HepG2 (cell line): ENCODE data around the gene SDR42E2. TPM values are rescaled to one million over a fixed set of nuclear protein-coding genes. Genes with fewer than 3 reads are reported as not detected.
A peak's percentile ranks its signal among the peaks of the same experiment; 100 is the strongest.

Source experiments
- BCLAF1 ChIP-seq: fragments of 450-650 bp; IDR thresholded peaks from 2 replicates; pipeline ENCODE4 v1.6.1; 2017; ENCODE audit warnings: mild to moderate bottlenecking
- CBX1 ChIP-seq: IDR thresholded peaks from one replicate; pipeline ENCODE4 v1.6.1; 2016; ENCODE audit warnings: antibody characterized with exemption, low read depth
- CCDC6 ChIP-seq: sonication (generic); formaldehyde crosslinking; IDR thresholded peaks from 2 replicates; pipeline ENCODE4 v1.8.1; 2022; ENCODE audit warnings: mild to moderate bottlenecking, missing genetic modification reagents, moderate library complexity
- FOXJ3 ChIP-seq: sonication (generic); formaldehyde crosslinking; IDR thresholded peaks from 2 replicates; pipeline ENCODE4 v1.4.0; 2020; ENCODE audit warnings: missing genetic modification reagents, mild to moderate bottlenecking, borderline replicate concordance
- IRX3 ChIP-seq: sonication (generic); formaldehyde crosslinking; IDR thresholded peaks from 2 replicates; pipeline ENCODE4 v1.8.1; 2023; ENCODE audit warnings: mild to moderate bottlenecking, low read depth, missing genetic modification reagents, borderline replicate concordance
- JUN ChIP-seq: sonication (generic); formaldehyde crosslinking; IDR thresholded peaks from 2 replicates; pipeline ENCODE4 v1.4.0; 2020; ENCODE audit warnings: mild to moderate bottlenecking, missing genetic modification reagents
- MYNN ChIP-seq: sonication (generic); formaldehyde crosslinking; IDR thresholded peaks from 2 replicates; pipeline ENCODE4 v1.4.0; 2020; ENCODE audit warnings: mild to moderate bottlenecking, low read depth, missing genetic modification reagents
- MZF1 ChIP-seq: sonication (generic); formaldehyde crosslinking; IDR thresholded peaks from 2 replicates; pipeline ENCODE4 v1.8.1; 2023; ENCODE audit warnings: mild to moderate bottlenecking, missing genetic modification reagents, borderline replicate concordance
- NFE2 ChIP-seq: sonication (generic); formaldehyde crosslinking; IDR thresholded peaks from 2 replicates; pipeline ENCODE4 v1.4.0; 2020; ENCODE audit warnings: missing genetic modification reagents
- NR2F2 ChIP-seq: IDR thresholded peaks from 2 replicates; pipeline ENCODE4 v1.6.1; 2012; ENCODE audit warnings: low read depth, inconsistent platforms, borderline replicate concordance
- ONECUT2 ChIP-seq: sonication (generic); formaldehyde crosslinking; IDR thresholded peaks from 2 replicates; pipeline ENCODE4 v1.4.0; 2020; ENCODE audit warnings: missing genetic modification reagents
- RARA ChIP-seq: IDR thresholded peaks from 2 replicates; pipeline ENCODE4 v1.6.1; 2016; ENCODE audit warnings: missing genetic modification reagents, missing compliant biosample characterization
- RFX3 ChIP-seq: IDR thresholded peaks from 2 replicates; pipeline ENCODE4 v1.6.1; 2016; ENCODE audit warnings: missing biosample characterization, missing genetic modification reagents
- SIN3B ChIP-seq: fragments of 150-350 bp; IDR thresholded peaks from 2 replicates; pipeline ENCODE4 v1.6.1; 2014; ENCODE audit warnings: low read length
- SNRNP70 ChIP-seq: fragments of 200-400 bp; formaldehyde crosslinking; IDR thresholded peaks from 2 replicates; pipeline ENCODE4 v1.6.1; 2017; ENCODE audit warnings: mild to moderate bottlenecking, low read depth, low read length, moderate library complexity
- TIGD3 ChIP-seq: sonication (generic); formaldehyde crosslinking; IDR thresholded peaks from 2 replicates; pipeline ENCODE4 v1.5.1; 2020; ENCODE audit warnings: mild to moderate bottlenecking, missing genetic modification reagents, borderline replicate concordance
- YEATS2 ChIP-seq: sonication (generic); formaldehyde crosslinking; IDR thresholded peaks from 2 replicates; pipeline ENCODE4 v1.4.0; 2020; ENCODE audit warnings: missing genetic modification reagents, borderline replicate concordance
- ZNF207 ChIP-seq: fragments of 450-650 bp; IDR thresholded peaks from 2 replicates; pipeline ENCODE4 v1.6.1; 2016; ENCODE audit warnings: antibody characterized with exemption, borderline replicate concordance
- ZNF558 ChIP-seq: sonication (generic); formaldehyde crosslinking; IDR thresholded peaks from 2 replicates; pipeline ENCODE4 v1.9.0; 2022; ENCODE audit warnings: mild to moderate bottlenecking, missing genetic modification reagents, borderline replicate concordance
- ZNF598 ChIP-seq: sonication (generic); formaldehyde crosslinking; IDR thresholded peaks from 2 replicates; pipeline ENCODE4 v1.5.1; 2020; ENCODE audit warnings: mild to moderate bottlenecking, missing genetic modification reagents, borderline replicate concordance
- ZNF724P ChIP-seq: sonication (generic); formaldehyde crosslinking; IDR thresholded peaks from 2 replicates; pipeline ENCODE4 v1.8.0; 2022; ENCODE audit warnings: missing genetic modification reagents, borderline replicate concordance
- ZNF883 ChIP-seq: sonication (generic); formaldehyde crosslinking; IDR thresholded peaks from 2 replicates; pipeline ENCODE4 v1.5.1; 2020; ENCODE audit warnings: mild to moderate bottlenecking, missing genetic modification reagents; ENCODE audit errors: not compliant biosample characterization
- ZSCAN12 ChIP-seq: sonication (generic); formaldehyde crosslinking; IDR thresholded peaks from 2 replicates; pipeline ENCODE4 v1.9.0; 2021; ENCODE audit warnings: mild to moderate bottlenecking, missing genetic modification reagents
- polyA plus RNA-seq, 8 experiments: library from polyadenylated mRNA; depleted of rRNA in 3 of 8; stranded (reverse) in 7 of 8; unstranded in 1 of 8; fragments of >200 nt; fragmentation: Illumina TruSeq in 4 of 8; extraction: Trizol in 4 of 8; gene quantifications; 2 replicates each; pipeline versions ENCODE4 v1.2.1 to v1.2.3, GENCODE V29; 2011 to 2016; ENCODE audit warnings: low read depth in 4 of 8, missing spikeins in 1 of 8, mixed read lengths in 1 of 8; ENCODE audit not compliant: insufficient read depth in 1 of 8
- total RNA-seq, 5 experiments: library from RNA; depleted of rRNA; stranded (reverse); fragments of >200 nt; fragmentation: Illumina TruSeq; extraction: Trizol; gene quantifications; 2 replicates each; pipeline ENCODE4 v1.2.3, GENCODE V29; 2016; ENCODE audit warnings: low read depth in 1 of 5

The SDR42E2 gene
- total and polyA plus RNA-seq, 2 of the 13 experiments (the other 11 are each of a cell fraction or from before 2014, with no cell fraction given), result 0.05 to 0.11 TPM

GRCh38 chr16:22206013-22206841 lies 43.9 kb downstream of the SDR42E2 start, which contains the start of gene EEF2K (continued):
- TF ChIP-seq TIGD3, result no peak
- TF ChIP-seq ZNF724P, result peak; percentile 86
- TF ChIP-seq ZNF598, result peak; percentile 78; the same call in 1 of the 2 replicates
- TF ChIP-seq CCDC6, result peak; percentile 100
- no peak for TF ChIP-seq NFE2 (CRISPR knock-in tag)
- TF ChIP-seq ZNF207, result no peak
- TF ChIP-seq ZNF883 (CRISPR knock-in tag), result peak; percentile 87
- peak; percentile 61; the same call in 1 of the 2 replicates for TF ChIP-seq ONECUT2 (CRISPR knock-in tag)
- TF ChIP-seq RARA (CRISPR knock-in tag), result peak; percentile 72
- TF ChIP-seq FOXJ3 (CRISPR knock-in tag), result peak; percentile 46; the same call in 1 of the 2 replicates
- no peak for TF ChIP-seq NR2F2
- TF ChIP-seq IRX3 (CRISPR knock-in tag), result peak; percentile 97; the same call in 1 of the 2 replicates
- peak; percentile 93 for TF ChIP-seq YEATS2 (CRISPR knock-in tag)
- peak; percentile 94; the same call in 1 of the 2 replicates for TF ChIP-seq ZSCAN12 (CRISPR knock-in tag)
- TF ChIP-seq JUN (CRISPR knock-in tag), result 0 out of 2 replicates have a peak, but pooled peaks have one; percentile 32
- peak; percentile 91 for TF ChIP-seq CBX1
- TF ChIP-seq BCLAF1, result no peak
- TF ChIP-seq MZF1 (CRISPR knock-in tag), result no peak
- TF ChIP-seq RFX3 (CRISPR knock-in tag), result no peak
- peak; percentile 75; the same call in 1 of the 2 replicates for TF ChIP-seq ZNF558 (CRISPR knock-in tag)
- TF ChIP-seq MYNN (CRISPR knock-in tag), result peak; percentile 80; the same call in 1 of the 2 replicates
- 0 out of 2 replicates have a peak, but pooled peaks have one; percentile 14 for TF ChIP-seq SIN3B
- TF ChIP-seq SNRNP70, result no peak
